Naive B cell (primary cell): ENCODE measurements around the gene DNMT3A. TPM values are rescaled to one million over a fixed set of nuclear protein-coding genes. Genes with fewer than 3 reads are reported as not detected.

Experiments used
- ATAC-seq, 2 donors: fragments of 150-1000 bp; cut with Tn5 transposase; 2 replicates each; pipeline ENCODE4 v1.10.0; 2021; ENCODE audit warnings: low read depth in 2 of 2, mild to moderate bottlenecking in 2 of 2, moderate library complexity in 2 of 2
- DNase-seq: peaks from one replicate; pipeline ENCODE4 v3.0.0; 2022
- H3K27ac Mint-ChIP-seq, 6 donors: one replicate each; pipeline ENCODE4 v1.8.0; 2020 to 2022; ENCODE audit warnings: mild to moderate bottlenecking in 6 of 6, mixed read lengths in 6 of 6, moderate library complexity in 5 of 6, inconsistent platforms in 2 of 6
- H3K27me3 Mint-ChIP-seq, 3 donors: one replicate each; pipeline ENCODE4 v1.8.0; 2021 to 2022; ENCODE audit warnings: mixed read lengths in 3 of 3, mild to moderate bottlenecking in 1 of 3
- H3K36me3 Mint-ChIP-seq, 2 donors: one replicate each; pipeline ENCODE4 v1.8.0; 2020 to 2022; ENCODE audit warnings: mixed read lengths in 2 of 2, inconsistent platforms in 1 of 2, mild to moderate bottlenecking in 1 of 2
- H3K4me1 Mint-ChIP-seq, 3 donors: one replicate each; pipeline ENCODE4 v1.8.0; 2020 to 2022; ENCODE audit warnings: mixed read lengths in 3 of 3, inconsistent platforms in 1 of 3, mild to moderate bottlenecking in 1 of 3, moderate library complexity in 1 of 3
- H3K4me3 Mint-ChIP-seq, 8 donors: one replicate each; pipeline ENCODE4 v1.8.0; 2020 to 2022; ENCODE audit warnings: mild to moderate bottlenecking in 8 of 8, mixed read lengths in 8 of 8, moderate library complexity in 8 of 8, inconsistent platforms in 2 of 8
- H3K9me3 Mint-ChIP-seq, 7 donors: one replicate each; pipeline ENCODE4 v1.8.0; 2020 to 2022; ENCODE audit warnings: mixed read lengths in 7 of 7, mild to moderate bottlenecking in 5 of 7, inconsistent platforms in 2 of 7, moderate library complexity in 1 of 7
- polyA plus RNA-seq, 6 donors: library from polyadenylated mRNA; unstranded; fragments of 300-500 nt; fragmentation: Illumina TruSeq; gene quantifications; one replicate each; pipeline ENCODE4 v1.2.3, GENCODE V29; 2021; ENCODE audit warnings: low read depth in 6 of 6

Gene DNMT3A
- polyA plus RNA-seq, 6 donors from 2014 or later, result 7.3 to 14.0 (median 8.5) TPM

GRCh38 chr2:25349397-25349796, 7.7 kb upstream of the DNMT3A start:
- no peak for ATAC-seq
- peaks cover 3 to 7% (median 5%) of the 10 kb centered on the region in 7 donors for H3K9me3 Mint-ChIP-seq
- DNase-seq, result no peak
- peaks cover 5 to 15% (median 5%) of the 10 kb centered on the region in 3 donors for H3K27me3 Mint-ChIP-seq
- H3K4me1 Mint-ChIP-seq, result peaks cover 5 to 17% (median 14%) of the 10 kb centered on the region in 3 donors
- H3K36me3 Mint-ChIP-seq, result peaks cover 0 to 8% of the 10 kb centered on the region in 2 donors
- no peak overlapping the region for H3K27ac Mint-ChIP-seq
- H3K4me3 Mint-ChIP-seq, result no peak overlapping the region

GRCh38 chr2:25347846-25348245, 6.1 kb upstream of the DNMT3A start:
- Mint-ChIP-seq H3K36me3 (peaks cover 0 to 8% of the 10 kb centered on the region in 2 donors), H3K27ac (no peak overlapping the region), H3K9me3 (peaks cover 3 to 7% (median 5%) of the 10 kb centered on the region in 7 donors), H3K4me1 (peaks cover 5 to 18% (median 17%) of the 10 kb centered on the region in 3 donors), H3K27me3 (peaks cover 5 to 9% (median 9%) of the 10 kb centered on the region in 3 donors), H3K4me3 (no peak overlapping the region)
- DNase-seq (no peak), ATAC-seq (no peak)

GRCh38 chr2:25347205-25347815, 5.6 kb upstream of the DNMT3A start:
- ATAC-seq (no peak), DNase-seq (no peak)
- Mint-ChIP-seq H3K27me3 (peaks cover 5 to 9% (median 9%) of the 10 kb centered on the region in 3 donors), H3K36me3 (peaks cover 0 to 8% of the 10 kb centered on the region in 2 donors), H3K4me1 (peaks cover 5 to 22% (median 18%) of the 10 kb centered on the region in 3 donors), H3K27ac (peak overlapping the region in 1 of 6 donors; percentile 56), H3K9me3 (peaks cover 3 to 7% (median 5%) of the 10 kb centered on the region in 7 donors), H3K4me3 (peak overlapping the region in 1 of 8 donors; percentile 33)

GRCh38 chr2:25343187-25343825, 1.6 kb upstream of the DNMT3A start:
- H3K27me3 Mint-ChIP-seq, result peaks cover 0 to 9% (median 9%) of the 10 kb centered on the region in 3 donors
- H3K9me3 Mint-ChIP-seq, result no peaks in the 10 kb centered on the region
- peaks cover 4 to 12% (median 7%) of the 10 kb centered on the region in 3 donors for H3K4me1 Mint-ChIP-seq
- peak overlapping the region; percentile 36 to 92 (median 74) for H3K4me3 Mint-ChIP-seq
- no peak for DNase-seq
- no peaks in the 10 kb centered on the region for H3K36me3 Mint-ChIP-seq
- no peak overlapping the region for H3K27ac Mint-ChIP-seq
- no peak for ATAC-seq

- peak overlapping the region; percentile 78 to 92 (median 84) for H3K4me3 Mint-ChIP-seq
- H3K27ac Mint-ChIP-seq, result peak overlapping the region in 3 of 6 donors; percentile 33 to 94 (median 90)
- ATAC-seq (peak; percentile 88 to 90), DNase-seq (peak; percentile 82)
- peaks cover 10 to 19% (median 11%) of the 10 kb centered on the region in 3 donors for H3K4me1 Mint-ChIP-seq
- H3K9me3 Mint-ChIP-seq, result no peaks in the 10 kb centered on the region
- peaks cover 0 to 9% (median 2%) of the 10 kb centered on the region in 3 donors for H3K27me3 Mint-ChIP-seq
- H3K36me3 Mint-ChIP-seq, result no peaks in the 10 kb centered on the region
Observed at GRCh38 chr2:25342372-25343186, 854 bp upstream of the DNMT3A start.

- Mint-ChIP-seq H3K4me3 (peak overlapping the region in 1 of 8 donors; percentile 90), H3K36me3 (no peaks in the 10 kb centered on the region), H3K27ac (peak overlapping the region in 1 of 6 donors; percentile 67), H3K4me1 (peaks cover 21 to 32% (median 24%) of the 10 kb centered on the region in 3 donors), H3K27me3 (peaks cover 0 to 9% (median 0%) of the 10 kb centered on the region in 3 donors), H3K9me3 (no peaks in the 10 kb centered on the region)
- DNase-seq, result no peak
- ATAC-seq, result peak; percentile 6 to 8
Observed at GRCh38 chr2:25341011-25341727, 556 bp downstream of the DNMT3A start.

GRCh38 chr2:25340181-25340921, 1.4 kb downstream of the DNMT3A start:
- no peaks in the 10 kb centered on the region for H3K36me3 Mint-ChIP-seq
- H3K4me3 Mint-ChIP-seq, result peak overlapping the region in 7 of 8 donors; percentile 45 to 84 (median 61)
- H3K9me3 Mint-ChIP-seq, result no peaks in the 10 kb centered on the region
- DNase-seq, result no peak
- H3K4me1 Mint-ChIP-seq, result peaks cover 25 to 37% (median 27%) of the 10 kb centered on the region in 3 donors
- ATAC-seq, result no peak
- peaks cover 0 to 4% (median 0%) of the 10 kb centered on the region in 3 donors for H3K27me3 Mint-ChIP-seq
- H3K27ac Mint-ChIP-seq, result peak overlapping the region in 1 of 6 donors; percentile 67

- DNase-seq (no peak), ATAC-seq (no peak)
- Mint-ChIP-seq H3K4me1 (peaks cover 31 to 43% (median 33%) of the 10 kb centered on the region in 3 donors), H3K27ac (peak overlapping the region in 2 of 6 donors; percentile 67 to 92), H3K36me3 (no peaks in the 10 kb centered on the region), H3K9me3 (no peaks in the 10 kb centered on the region), H3K27me3 (peaks cover 0 to 4% (median 0%) of the 10 kb centered on the region in 3 donors), H3K4me3 (peak overlapping the region; percentile 61 to 88 (median 70))
Observed at GRCh38 chr2:25339791-25340180, 1.9 kb downstream of the DNMT3A start.

GRCh38 chr2:25339211-25339674, 2.5 kb downstream of the DNMT3A start:
- Mint-ChIP-seq H3K4me3 (peak overlapping the region; percentile 61 to 88 (median 70)), H3K36me3 (no peaks in the 10 kb centered on the region), H3K27me3 (peaks cover 0 to 4% (median 0%) of the 10 kb centered on the region in 3 donors), H3K9me3 (no peaks in the 10 kb centered on the region), H3K27ac (peak overlapping the region in 1 of 6 donors; percentile 67), H3K4me1 (peaks cover 37 to 48% (median 38%) of the 10 kb centered on the region in 3 donors)
- DNase-seq (no peak), ATAC-seq (no peak)

- H3K27ac Mint-ChIP-seq, result no peak overlapping the region
Observed at GRCh38 chr2:25338401-25338800, 3.3 kb downstream of the DNMT3A start.

GRCh38 chr2:25337891-25338290, 3.8 kb downstream of the DNMT3A start:
- ATAC-seq (no peak), DNase-seq (no peak)
- H3K4me3 Mint-ChIP-seq, result peak overlapping the region in 2 of 8 donors; percentile 42 to 61
- H3K27ac Mint-ChIP-seq, result peak overlapping the region in 1 of 6 donors; percentile 21
- no peaks in the 10 kb centered on the region for H3K36me3 Mint-ChIP-seq
- H3K9me3 Mint-ChIP-seq, result no peaks in the 10 kb centered on the region
- H3K4me1 Mint-ChIP-seq, result peaks cover 40 to 56% (median 45%) of the 10 kb centered on the region in 3 donors
- no peaks in the 10 kb centered on the region for H3K27me3 Mint-ChIP-seq

More at GRCh38 chr2:25338401-25338800, 3.3 kb downstream of the DNMT3A start:
- Mint-ChIP-seq H3K36me3 (no peaks in the 10 kb centered on the region), H3K9me3 (no peaks in the 10 kb centered on the region), H3K4me3 (peak overlapping the region in 4 of 8 donors; percentile 19 to 63 (median 52)), H3K27me3 (peaks cover 0 to 1% (median 0%) of the 10 kb centered on the region in 3 donors), H3K4me1 (peaks cover 38 to 52% (median 42%) of the 10 kb centered on the region in 3 donors)
- ATAC-seq, result no peak
- no peak for DNase-seq

- no peaks in the 10 kb centered on the region for H3K9me3 Mint-ChIP-seq
- peaks cover 44 to 58% (median 51%) of the 10 kb centered on the region in 3 donors for H3K4me1 Mint-ChIP-seq
- peaks cover 0 to 3% (median 0%) of the 10 kb centered on the region in 3 donors for H3K27me3 Mint-ChIP-seq
- peak overlapping the region in 2 of 6 donors; percentile 13 to 21 for H3K27ac Mint-ChIP-seq
- DNase-seq (no peak), ATAC-seq (no peak)
- peak overlapping the region in 2 of 8 donors; percentile 31 to 61 for H3K4me3 Mint-ChIP-seq
- peaks cover 0 to 3% of the 10 kb centered on the region in 2 donors for H3K36me3 Mint-ChIP-seq
Observed at GRCh38 chr2:25337276-25337675, 4.4 kb downstream of the DNMT3A start.
